Measurements from ENCODE around the gene FAM98B.

The FAM98B gene

GRCh38 chr15:38460543-38460942, 6.6 kb downstream of the FAM98B start:
- WGBS, result no CpG with 5 or more reads among the region's 3 CpGs
- H3K9me3 ChIP-seq (ENCODE audit: control insufficient read depth, low read length), result no peaks in the 10 kb centered on the region
- H3K4me2 ChIP-seq (ENCODE audit: low read length, poor library complexity, severe bottlenecking), result no peak overlapping the region
- no peak overlapping the region for H2BK15ac ChIP-seq (ENCODE audit: low read depth, poor library complexity, severe bottlenecking)
- H3K23ac ChIP-seq (ENCODE audit: low read length in 2 of 2), result no peak overlapping the region
- no peaks in the 10 kb centered on the region for H3K4me1 ChIP-seq (ENCODE audit: control insufficient read depth, insufficient read depth, low read depth, low read length)
- H3K18ac ChIP-seq (ENCODE audit: low read depth in 1 of 2, low read length in 2 of 2), result no peak overlapping the region
- H3K27ac ChIP-seq (ENCODE audit: low read length, poor library complexity, severe bottlenecking), result no peak overlapping the region
- H2BK5ac ChIP-seq (ENCODE audit: low read depth, low read length, poor library complexity, severe bottlenecking), result no peak overlapping the region
- H3K9ac ChIP-seq (ENCODE audit: low read length), result no peak overlapping the region
- no peak overlapping the region for H4K8ac ChIP-seq (ENCODE audit: low read length)
- no peak for DNase-seq
- H3K79me1 ChIP-seq (replicated peaks; ENCODE audit: low read length, poor library complexity, severe bottlenecking), result peaks cover 24% of the 10 kb centered on the region
- no peak overlapping the region for H2AFZ ChIP-seq (ENCODE audit: low read depth, low read length)
- no peak overlapping the region for H4K91ac ChIP-seq (ENCODE audit: low read length)
- no peaks in the 10 kb centered on the region for H3K27me3 ChIP-seq (ENCODE audit: control insufficient read depth in 1 of 2, insufficient read depth in 1 of 2, low read length in 2 of 2)
- no peak overlapping the region for H3K14ac ChIP-seq (ENCODE audit: low read length in 2 of 2)
- peaks cover 0 to 12% of the 10 kb centered on the region in 2 experiments for H3K36me3 ChIP-seq (ENCODE audit: control insufficient read depth in 1 of 2, insufficient read depth in 2 of 2, low read depth in 1 of 2, low read length in 2 of 2)
- H3K4me3 ChIP-seq (ENCODE audit: insufficient read depth in 1 of 2, low read depth in 1 of 2, low read length in 2 of 2), result no peak overlapping the region
- H2AK5ac ChIP-seq (ENCODE audit: low read length, severe bottlenecking), result no peak overlapping the region
- no peak overlapping the region for H3K4ac ChIP-seq (ENCODE audit: low read depth in 1 of 2, low read length in 2 of 2)
- no peak overlapping the region for H2BK120ac ChIP-seq (ENCODE audit: low read depth, low read length)
- H2BK12ac ChIP-seq (ENCODE audit: low read length in 2 of 2), result no peak overlapping the region

DNA sequence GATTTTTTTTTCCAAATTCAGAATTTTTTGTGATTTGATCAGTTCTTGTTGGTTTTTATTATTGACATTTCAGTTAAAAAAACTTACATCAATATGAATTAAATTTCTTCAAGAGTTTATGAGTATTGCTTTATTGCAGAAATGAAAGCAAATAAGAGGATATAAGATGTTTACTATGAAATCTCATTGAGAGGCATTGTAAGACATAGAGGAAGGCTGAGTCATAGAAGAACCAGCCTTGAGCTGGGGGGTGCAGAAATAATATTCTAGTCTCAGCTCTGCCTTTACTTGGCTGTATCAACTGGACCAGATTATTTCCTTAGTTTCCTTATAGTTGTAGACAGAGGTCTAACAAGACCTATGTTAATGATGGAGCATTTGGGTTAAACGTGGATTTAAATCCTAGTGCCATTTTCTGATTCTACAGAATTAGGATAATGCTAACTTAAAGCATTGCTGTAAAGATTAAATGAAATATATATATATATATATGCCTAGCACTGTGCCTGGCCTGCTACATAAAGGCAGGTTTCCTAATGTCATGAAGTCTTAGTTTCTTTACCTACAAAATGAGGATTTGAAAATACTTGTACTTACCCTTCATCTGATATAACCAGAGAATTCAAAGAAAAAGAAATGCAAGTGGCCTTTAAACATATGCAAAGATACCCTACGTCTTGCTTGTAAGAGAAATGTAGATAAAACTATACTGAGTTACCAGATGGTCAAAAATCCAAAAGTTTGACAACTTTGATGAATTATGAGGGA, 7.3 kb downstream of the FAM98B start:
- H2BK12ac ChIP-seq (ENCODE audit: low read length in 2 of 2), result no peak overlapping the region
- WGBS, result no CpG with 5 or more reads among the region's 2 CpGs
- H3K4me2 ChIP-seq (ENCODE audit: low read length, poor library complexity, severe bottlenecking), result no peak overlapping the region
- H3K23ac ChIP-seq (ENCODE audit: low read length in 2 of 2), result no peak overlapping the region
- no peaks in the 10 kb centered on the region for H3K9me3 ChIP-seq (ENCODE audit: control insufficient read depth, low read length)
- H2BK5ac ChIP-seq (ENCODE audit: low read depth, low read length, poor library complexity, severe bottlenecking), result no peak overlapping the region
- no peak overlapping the region for H3K18ac ChIP-seq (ENCODE audit: low read depth in 1 of 2, low read length in 2 of 2)
- no peak overlapping the region for H3K9ac ChIP-seq (ENCODE audit: low read length)
- H2AK5ac ChIP-seq (ENCODE audit: low read length, severe bottlenecking), result no peak overlapping the region
- H4K91ac ChIP-seq (ENCODE audit: low read length), result no peak overlapping the region
- no peak overlapping the region for H3K4me3 ChIP-seq (ENCODE audit: insufficient read depth in 1 of 2, low read depth in 1 of 2, low read length in 2 of 2)
- DNase-seq, result peak; percentile 42
- H3K4ac ChIP-seq (ENCODE audit: low read depth in 1 of 2, low read length in 2 of 2), result no peak overlapping the region
- H3K36me3 ChIP-seq (ENCODE audit: control insufficient read depth in 1 of 2, insufficient read depth in 2 of 2, low read depth in 1 of 2, low read length in 2 of 2), result peaks cover 0 to 12% of the 10 kb centered on the region in 2 experiments
- H3K79me1 ChIP-seq (replicated peaks; ENCODE audit: low read length, poor library complexity, severe bottlenecking), result peaks cover 24% of the 10 kb centered on the region
- no peak overlapping the region for H2BK120ac ChIP-seq (ENCODE audit: low read depth, low read length)
- H2AFZ ChIP-seq (ENCODE audit: low read depth, low read length), result no peak overlapping the region
- H4K8ac ChIP-seq (ENCODE audit: low read length), result no peak overlapping the region
- no peak overlapping the region for H3K14ac ChIP-seq (ENCODE audit: low read length in 2 of 2)
- H3K4me1 ChIP-seq (ENCODE audit: control insufficient read depth, insufficient read depth, low read depth, low read length), result no peaks in the 10 kb centered on the region
- no peak overlapping the region for H3K27ac ChIP-seq (ENCODE audit: low read length, poor library complexity, severe bottlenecking)
- H2BK15ac ChIP-seq (ENCODE audit: low read depth, poor library complexity, severe bottlenecking), result no peak overlapping the region
- H3K27me3 ChIP-seq (ENCODE audit: control insufficient read depth in 1 of 2, insufficient read depth in 1 of 2, low read length in 2 of 2), result no peaks in the 10 kb centered on the region

DNA sequence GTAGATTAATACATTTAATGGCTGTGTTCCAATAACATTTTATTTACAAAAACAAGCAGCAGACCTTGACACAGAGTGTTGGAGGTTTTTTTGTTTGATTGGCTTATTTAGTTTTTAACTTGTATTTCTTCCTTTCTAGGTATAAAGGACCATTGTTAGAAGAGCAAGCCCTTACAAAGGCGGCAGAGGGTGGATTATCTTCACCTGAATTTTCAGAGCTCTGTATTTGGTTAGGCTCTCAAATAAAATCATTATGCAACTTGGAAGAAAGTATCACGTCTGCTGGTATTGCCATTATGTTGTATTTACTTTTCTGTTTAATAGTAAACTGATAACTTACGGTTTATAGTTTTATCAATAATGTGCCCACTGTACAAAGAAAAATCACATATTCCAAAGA, 10.0 kb downstream of the FAM98B start:
- H3K23ac ChIP-seq (ENCODE audit: low read length in 2 of 2), result no peak overlapping the region
- no peak overlapping the region for H3K9ac ChIP-seq (ENCODE audit: low read length)
- H4K91ac ChIP-seq (ENCODE audit: low read length), result no peak overlapping the region
- H4K8ac ChIP-seq (ENCODE audit: low read length), result no peak overlapping the region
- no peak overlapping the region for H3K27ac ChIP-seq (ENCODE audit: low read length, poor library complexity, severe bottlenecking)
- DNase-seq, result no peak
- peaks cover 7 to 9% of the 10 kb centered on the region in 2 experiments for H3K36me3 ChIP-seq (ENCODE audit: control insufficient read depth in 1 of 2, insufficient read depth in 2 of 2, low read depth in 1 of 2, low read length in 2 of 2)
- H3K79me1 ChIP-seq (replicated peaks; ENCODE audit: low read length, poor library complexity, severe bottlenecking), result peaks cover 17% of the 10 kb centered on the region
- no peak overlapping the region for H2BK15ac ChIP-seq (ENCODE audit: low read depth, poor library complexity, severe bottlenecking)
- no peaks in the 10 kb centered on the region for H3K4me1 ChIP-seq (ENCODE audit: control insufficient read depth, insufficient read depth, low read depth, low read length)
- H2BK120ac ChIP-seq (ENCODE audit: low read depth, low read length), result no peak overlapping the region
- H2AK5ac ChIP-seq (ENCODE audit: low read length, severe bottlenecking), result no peak overlapping the region
- no peaks in the 10 kb centered on the region for H3K9me3 ChIP-seq (ENCODE audit: control insufficient read depth, low read length)
- WGBS, result 100% methylated on average over 1 of the region's 3 CpGs
- H2AFZ ChIP-seq (ENCODE audit: low read depth, low read length), result no peak overlapping the region
- no peak overlapping the region for H3K4me2 ChIP-seq (ENCODE audit: low read length, poor library complexity, severe bottlenecking)
- H3K4me3 ChIP-seq (ENCODE audit: insufficient read depth in 1 of 2, low read depth in 1 of 2, low read length in 2 of 2), result no peak overlapping the region
- no peak overlapping the region for H3K4ac ChIP-seq (ENCODE audit: low read depth in 1 of 2, low read length in 2 of 2)
- H2BK5ac ChIP-seq (ENCODE audit: low read depth, low read length, poor library complexity, severe bottlenecking), result no peak overlapping the region
- H3K14ac ChIP-seq (ENCODE audit: low read length in 2 of 2), result no peak overlapping the region
- H3K27me3 ChIP-seq (ENCODE audit: control insufficient read depth in 1 of 2, insufficient read depth in 1 of 2, low read length in 2 of 2), result no peaks in the 10 kb centered on the region
- no peak overlapping the region for H3K18ac ChIP-seq (ENCODE audit: low read depth in 1 of 2, low read length in 2 of 2)
- H2BK12ac ChIP-seq (ENCODE audit: low read length in 2 of 2), result no peak overlapping the region

DNA sequence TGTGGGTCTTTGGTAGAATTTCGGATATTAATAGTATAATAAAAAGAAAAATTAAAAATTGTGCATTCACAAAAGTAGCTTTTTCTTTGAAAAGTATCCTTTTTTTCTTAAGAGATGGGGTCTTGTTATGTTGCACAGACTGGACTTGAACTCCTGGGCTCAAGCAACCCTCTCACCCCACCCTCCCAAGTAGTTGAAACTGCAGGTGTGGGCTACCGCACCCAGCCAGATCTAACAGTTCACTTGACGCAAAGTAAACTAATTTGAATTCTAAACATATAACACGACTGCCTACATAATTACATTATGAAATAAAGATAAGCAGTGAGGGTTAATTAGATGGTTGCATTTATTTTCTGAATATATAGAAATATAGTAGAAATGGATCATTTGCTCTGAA, 10.7 kb downstream of the FAM98B start:
- H4K8ac ChIP-seq (ENCODE audit: low read length), result no peak overlapping the region
- H3K23ac ChIP-seq (ENCODE audit: low read length in 2 of 2), result no peak overlapping the region
- H3K36me3 ChIP-seq (ENCODE audit: control insufficient read depth in 1 of 2, insufficient read depth in 2 of 2, low read depth in 1 of 2, low read length in 2 of 2), result peaks cover 0 to 9% of the 10 kb centered on the region in 2 experiments
- H3K27me3 ChIP-seq (ENCODE audit: control insufficient read depth in 1 of 2, insufficient read depth in 1 of 2, low read length in 2 of 2), result no peaks in the 10 kb centered on the region
- no peak overlapping the region for H2BK12ac ChIP-seq (ENCODE audit: low read length in 2 of 2)
- H3K4me3 ChIP-seq (ENCODE audit: insufficient read depth in 1 of 2, low read depth in 1 of 2, low read length in 2 of 2), result no peak overlapping the region
- no peak overlapping the region for H2AK5ac ChIP-seq (ENCODE audit: low read length, severe bottlenecking)
- no CpG with 5 or more reads among the region's 4 CpGs for WGBS
- H3K9ac ChIP-seq (ENCODE audit: low read length), result no peak overlapping the region
- H2BK120ac ChIP-seq (ENCODE audit: low read depth, low read length), result no peak overlapping the region
- DNase-seq, result no peak
- H3K18ac ChIP-seq (ENCODE audit: low read depth in 1 of 2, low read length in 2 of 2), result no peak overlapping the region
- H3K4me2 ChIP-seq (ENCODE audit: low read length, poor library complexity, severe bottlenecking), result no peak overlapping the region
- H3K14ac ChIP-seq (ENCODE audit: low read length in 2 of 2), result no peak overlapping the region
- peaks cover 11% of the 10 kb centered on the region for H3K79me1 ChIP-seq (replicated peaks; ENCODE audit: low read length, poor library complexity, severe bottlenecking)
- no peak overlapping the region for H2AFZ ChIP-seq (ENCODE audit: low read depth, low read length)
- H4K91ac ChIP-seq (ENCODE audit: low read length), result no peak overlapping the region
- H3K27ac ChIP-seq (ENCODE audit: low read length, poor library complexity, severe bottlenecking), result no peak overlapping the region
- H2BK5ac ChIP-seq (ENCODE audit: low read depth, low read length, poor library complexity, severe bottlenecking), result no peak overlapping the region
- H3K4me1 ChIP-seq (ENCODE audit: control insufficient read depth, insufficient read depth, low read depth, low read length), result no peaks in the 10 kb centered on the region
- H3K9me3 ChIP-seq (ENCODE audit: control insufficient read depth, low read length), result no peaks in the 10 kb centered on the region
- H3K4ac ChIP-seq (ENCODE audit: low read depth in 1 of 2, low read length in 2 of 2), result no peak overlapping the region
- no peak overlapping the region for H2BK15ac ChIP-seq (ENCODE audit: low read depth, poor library complexity, severe bottlenecking)

All from mesenchymal stem cell (in vitro differentiated cells and primary cell).